ENCODE data around the gene TMEM82.

Gene TMEM82

GRCh38 chr1:15764269-15764764, 22.0 kb downstream of the TMEM82 start:
- ATAC-seq (ENCODE audit: low read depth) (peak; percentile 70), DNase-seq (ENCODE audit: low spot score) (peak; percentile 85)
- H3K9me3 ChIP-seq (ENCODE audit: severe bottlenecking) = no peaks in the 10 kb centered on the region
- H3K4me3 ChIP-seq (ENCODE audit: severe bottlenecking) = peak overlapping the region; percentile 6
- H3K27ac ChIP-seq (ENCODE audit: poor library complexity, severe bottlenecking) = peak overlapping the region; percentile 94
- no peak for TF ChIP-seq CTCF (IDR thresholded peaks at IDR 0.05; ENCODE audit: poor library complexity, severe bottlenecking)
- H3K4me1 ChIP-seq (ENCODE audit: insufficient read depth, poor library complexity, severe bottlenecking) = peaks cover 41% of the 10 kb centered on the region
- H3K27me3 ChIP-seq (ENCODE audit: insufficient read depth, poor library complexity, severe bottlenecking) = no peaks in the 10 kb centered on the region
- peaks cover 68% of the 10 kb centered on the region for H3K36me3 ChIP-seq (ENCODE audit: low read depth)

- Histone ChIP-seq H3K27ac (ENCODE audit: poor library complexity, severe bottlenecking) (peak overlapping the region; percentile 94), H3K9me3 (ENCODE audit: severe bottlenecking) (no peaks in the 10 kb centered on the region), H3K36me3 (ENCODE audit: low read depth) (peaks cover 73% of the 10 kb centered on the region), H3K4me1 (ENCODE audit: insufficient read depth, poor library complexity, severe bottlenecking) (peaks cover 41% of the 10 kb centered on the region), H3K4me3 (ENCODE audit: severe bottlenecking) (peak overlapping the region; percentile 6), H3K27me3 (ENCODE audit: insufficient read depth, poor library complexity, severe bottlenecking) (no peaks in the 10 kb centered on the region)
- ATAC-seq (ENCODE audit: low read depth) = no peak
- TF ChIP-seq CTCF (IDR thresholded peaks at IDR 0.05; ENCODE audit: poor library complexity, severe bottlenecking) = no peak
- DNase-seq (ENCODE audit: low spot score) = no peak
Measured at GRCh38 chr1:15764890-15765289, 22.6 kb downstream of the TMEM82 start.

- H3K36me3 ChIP-seq (ENCODE audit: low read depth) = peaks cover 77% of the 10 kb centered on the region
- H3K4me3 ChIP-seq (ENCODE audit: severe bottlenecking) = no peak overlapping the region
- DNase-seq (ENCODE audit: low spot score) = peak; percentile 96
- H3K27ac ChIP-seq (ENCODE audit: poor library complexity, severe bottlenecking) = peak overlapping the region; percentile 94
- ATAC-seq (ENCODE audit: low read depth) = peak; percentile 87
- H3K9me3 ChIP-seq (ENCODE audit: severe bottlenecking) = no peaks in the 10 kb centered on the region
- TF ChIP-seq CTCF (IDR thresholded peaks at IDR 0.05; ENCODE audit: poor library complexity, severe bottlenecking) = no peak
- no peaks in the 10 kb centered on the region for H3K27me3 ChIP-seq (ENCODE audit: insufficient read depth, poor library complexity, severe bottlenecking)
- peaks cover 41% of the 10 kb centered on the region for H3K4me1 ChIP-seq (ENCODE audit: insufficient read depth, poor library complexity, severe bottlenecking)
Measured at GRCh38 chr1:15765495-15766194, 23.3 kb downstream of the TMEM82 start.

GRCh38 chr1:15767941-15768340, 25.6 kb downstream of the TMEM82 start:
- H3K9me3 ChIP-seq (ENCODE audit: severe bottlenecking) = no peaks in the 10 kb centered on the region
- no peak overlapping the region for H3K4me3 ChIP-seq (ENCODE audit: severe bottlenecking)
- no peak for ATAC-seq (ENCODE audit: low read depth)
- peaks cover 84% of the 10 kb centered on the region for H3K36me3 ChIP-seq (ENCODE audit: low read depth)
- DNase-seq (ENCODE audit: low spot score) = no peak
- peak overlapping the region; percentile 7 for H3K27ac ChIP-seq (ENCODE audit: poor library complexity, severe bottlenecking)
- no peaks in the 10 kb centered on the region for H3K27me3 ChIP-seq (ENCODE audit: insufficient read depth, poor library complexity, severe bottlenecking)
- peaks cover 34% of the 10 kb centered on the region for H3K4me1 ChIP-seq (ENCODE audit: insufficient read depth, poor library complexity, severe bottlenecking)
- no peak for TF ChIP-seq CTCF (IDR thresholded peaks at IDR 0.05; ENCODE audit: poor library complexity, severe bottlenecking)

GRCh38 chr1:15768388-15768787, 26.1 kb downstream of the TMEM82 start:
- no peak for DNase-seq (ENCODE audit: low spot score)
- Histone ChIP-seq H3K27ac (ENCODE audit: poor library complexity, severe bottlenecking) (peak overlapping the region; percentile 7), H3K4me1 (ENCODE audit: insufficient read depth, poor library complexity, severe bottlenecking) (peaks cover 31% of the 10 kb centered on the region), H3K36me3 (ENCODE audit: low read depth) (peaks cover 88% of the 10 kb centered on the region), H3K4me3 (ENCODE audit: severe bottlenecking) (no peak overlapping the region), H3K27me3 (ENCODE audit: insufficient read depth, poor library complexity, severe bottlenecking) (no peaks in the 10 kb centered on the region), H3K9me3 (ENCODE audit: severe bottlenecking) (no peaks in the 10 kb centered on the region)
- TF ChIP-seq CTCF (IDR thresholded peaks at IDR 0.05; ENCODE audit: poor library complexity, severe bottlenecking) = no peak
- no peak for ATAC-seq (ENCODE audit: low read depth)
